OCI-LY1 (cell line): Measurements from ENCODE around the gene KRT27.

Source experiments
- CTCF ChIP-seq: fragments of 200-600 bp; sonication (generic), shearing (Covaris generic); IDR thresholded peaks from 2 replicates; pipeline ENCODE4 v1.5.1; 2017; ENCODE audit warnings: mild to moderate bottlenecking, antibody characterized with exemption, low read length, moderate library complexity, mixed read lengths
- EZH2 ChIP-seq: fragments of 200-600 bp; sonication (generic), shearing (Covaris generic); IDR thresholded peaks from 2 replicates; pipeline ENCODE4 v1.8.0; 2017; ENCODE audit warnings: borderline replicate concordance, mixed run types, mild to moderate bottlenecking, antibody characterized with exemption, low read length, moderate library complexity, mixed read lengths

DNA sequence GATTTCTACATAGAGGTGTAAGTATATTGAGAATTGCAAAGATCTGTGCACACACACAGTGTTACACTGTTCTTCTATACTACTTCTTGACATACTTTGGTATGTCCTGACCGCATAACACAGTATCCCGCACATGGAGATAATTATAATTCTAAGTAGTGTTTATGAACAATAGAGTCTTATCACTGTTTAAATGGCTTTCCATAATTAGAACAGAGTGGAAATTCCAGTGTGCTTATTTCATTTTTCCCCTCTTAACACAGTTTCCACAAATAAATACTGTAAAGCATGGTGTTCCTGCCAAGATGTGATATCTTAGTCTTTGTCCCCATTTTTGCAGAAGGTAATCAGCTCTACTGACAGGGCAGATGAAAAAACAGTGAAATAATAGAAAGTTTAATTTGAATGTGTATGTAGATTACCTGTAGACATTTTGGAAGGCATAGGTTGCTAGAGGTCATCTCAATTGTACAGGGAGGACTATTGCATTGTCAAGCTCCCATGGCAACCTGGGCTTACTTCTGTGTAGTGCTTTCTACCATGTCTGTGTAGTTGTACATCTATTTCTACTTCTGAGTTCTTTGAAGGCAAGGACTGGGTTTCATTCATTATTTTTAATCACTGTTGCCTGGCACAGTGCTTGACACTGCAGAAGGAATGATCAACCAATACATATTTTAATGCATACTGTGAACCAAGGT lies 27.5 kb upstream of the KRT27 start:
- no peak for TF ChIP-seq CTCF
- TF ChIP-seq EZH2 = no peak
